BJ (cell line): ENCODE data around the gene OXA1L. TPM values are rescaled to one million over a fixed set of nuclear protein-coding genes. Genes with fewer than 3 reads are reported as not detected.

Experiments used
- CTCF ChIA-PET: fragments of 350-600 bp; formaldehyde crosslinking; extraction: SDS; loops from one replicate; lab custom pipeline; 2021; ENCODE audit warnings: antibody characterized with exemption, inconsistent platforms; lab: Yijun Ruan, JAX
- POLR2A ChIA-PET: fragments of 300-600 bp; sonication (Branson Sonifier 250); formaldehyde crosslinking; extraction: SDS; loops from one replicate; lab custom pipeline; 2021; ENCODE audit warnings: antibody characterized with exemption; lab: Charles Lee
- DNase-seq: peaks from one replicate; pipeline ENCODE4 v3.0.0-alpha.2; 2011; ENCODE audit warnings: low read depth
- H3K27me3 ChIP-seq: 2 replicates; pipeline ENCODE4 v1.6.0; 2011; ENCODE audit warnings: low read length; ENCODE audit not compliant: control insufficient read depth, insufficient read depth
- H3K36me3 ChIP-seq: 2 replicates; pipeline ENCODE4 v1.5.1; 2011; ENCODE audit warnings: low read length; ENCODE audit not compliant: control insufficient read depth, insufficient read depth
- H3K4me3 ChIP-seq: 2 replicates; pipeline ENCODE4 v1.5.1; 2011; ENCODE audit warnings: low read depth, mild to moderate bottlenecking, control low read depth, low read length
- CTCF ChIP-seq: IDR thresholded peaks from 2 replicates; pipeline ENCODE4 v1.5.1; 2011; ENCODE audit warnings: low read depth, mild to moderate bottlenecking, control low read depth, inconsistent platforms, low read length, moderate library complexity; ENCODE audit not compliant: insufficient read depth
- polyA plus RNA-seq: library from polyadenylated mRNA; depleted of rRNA; stranded (reverse); fragments of >200 nt; gene quantifications from 2 replicates; pipeline ENCODE4 v1.2.3, GENCODE V29; 2011

The OXA1L gene
- polyA plus RNA-seq, 1 experiment: 191 TPM

- Histone ChIP-seq H3K4me3 (no peak overlapping the region), H3K27me3 (peaks cover 5% of the 10 kb centered on the region), H3K36me3 (no peaks in the 10 kb centered on the region)
- no peak for DNase-seq
- POLR2A ChIA-PET: no interaction called here
- CTCF ChIA-PET: no interaction called here
- TF ChIP-seq CTCF: no peak
Observed at GRCh38 chr14:22797017-22797917, 30.8 kb downstream of the OXA1L start.

GRCh38 chr14:22798528-22798927, 32.0 kb downstream of the OXA1L start:
- no peak for DNase-seq
- ChIA-PET CTCF (interaction anchor here (1.1 kb wide), 1 partner anchor 9 kb away, joined by 3 read pairs; no protein-coding TSS in a partner anchor), POLR2A (interaction anchor here (0.6 kb wide), 1 partner anchor 53 kb away, joined by 3 read pairs; no protein-coding TSS in a partner anchor)

GRCh38 chr14:22800346-22800745, 33.9 kb downstream of the OXA1L start:
- H3K4me3 ChIP-seq: no peak overlapping the region
- ChIA-PET POLR2A (no interaction called here), CTCF (no interaction called here)
- no peaks in the 10 kb centered on the region for H3K36me3 ChIP-seq
- H3K27me3 ChIP-seq: peaks cover 7% of the 10 kb centered on the region
- no peak for TF ChIP-seq CTCF
- DNase-seq: no peak

More at GRCh38 chr14:22798528-22798927, 32.0 kb downstream of the OXA1L start:
- no peaks in the 10 kb centered on the region for H3K36me3 ChIP-seq
- TF ChIP-seq CTCF: no peak
- H3K27me3 ChIP-seq: peaks cover 6% of the 10 kb centered on the region
- no peak overlapping the region for H3K4me3 ChIP-seq

GRCh38 chr14:22801716-22802115, 35.2 kb downstream of the OXA1L start:
- ChIA-PET CTCF (interaction anchor here (1.8 kb wide), 1 partner anchor 52 kb away, joined by 4 read pairs; no protein-coding TSS in a partner anchor), POLR2A (interaction anchor here (0.6 kb wide), 1 partner anchor 10 kb away, joined by 4 read pairs; no protein-coding TSS in a partner anchor)
- no peak overlapping the region for H3K4me3 ChIP-seq
- H3K27me3 ChIP-seq: peaks cover 7% of the 10 kb centered on the region
- no peak for TF ChIP-seq CTCF
- no peaks in the 10 kb centered on the region for H3K36me3 ChIP-seq
- DNase-seq: no peak
